Prostate gland (tissue), 2 donors: Measurements from ENCODE around the gene DNAH14.

ENCODE experiments used
- POLR2A ChIP-seq: fragments of 450-650 bp; IDR thresholded peaks from one replicate; pipeline ENCODE4 v1.6.1; 2016; ENCODE audit warnings: antibody characterized with exemption, mild to moderate bottlenecking
- TF ChIP-seq, protein P1 (sequence below), 4 experiments: fragments of 200-600 bp in 2 of 4; fragments of 450-650 bp in 2 of 4; sonication (generic) in 2 of 4; IDR thresholded peaks; 1 replicate in 3 of 4; 2 replicates in 1 of 4; pipeline ENCODE4 v1.5.1; 2016 to 2019; ENCODE audit warnings: antibody characterized with exemption in 4 of 4, mild to moderate bottlenecking in 2 of 4, moderate library complexity in 2 of 4

DNA sequence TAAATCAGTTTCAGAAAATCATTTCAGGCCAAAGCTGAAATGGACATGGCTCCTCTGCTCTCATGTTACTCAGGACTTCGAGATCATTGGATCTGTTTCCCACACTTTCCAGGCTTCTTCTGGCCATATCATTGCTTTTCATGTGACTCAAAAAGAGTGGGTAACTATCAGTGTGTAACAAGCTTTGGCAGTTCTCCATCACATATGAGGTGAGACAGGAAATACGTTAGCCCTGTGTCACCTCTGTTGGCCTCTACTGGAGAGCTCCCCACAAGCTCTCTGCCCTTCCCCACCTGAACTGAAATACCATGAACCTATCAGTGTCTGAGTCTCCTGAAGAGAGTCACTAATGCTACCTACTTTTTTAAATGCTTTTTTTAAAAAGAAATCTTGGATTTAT lies 370.1 kb downstream of the DNAH14 start:
- no peak for TF ChIP-seq POLR2A
- TF ChIP-seq, protein P1, sequence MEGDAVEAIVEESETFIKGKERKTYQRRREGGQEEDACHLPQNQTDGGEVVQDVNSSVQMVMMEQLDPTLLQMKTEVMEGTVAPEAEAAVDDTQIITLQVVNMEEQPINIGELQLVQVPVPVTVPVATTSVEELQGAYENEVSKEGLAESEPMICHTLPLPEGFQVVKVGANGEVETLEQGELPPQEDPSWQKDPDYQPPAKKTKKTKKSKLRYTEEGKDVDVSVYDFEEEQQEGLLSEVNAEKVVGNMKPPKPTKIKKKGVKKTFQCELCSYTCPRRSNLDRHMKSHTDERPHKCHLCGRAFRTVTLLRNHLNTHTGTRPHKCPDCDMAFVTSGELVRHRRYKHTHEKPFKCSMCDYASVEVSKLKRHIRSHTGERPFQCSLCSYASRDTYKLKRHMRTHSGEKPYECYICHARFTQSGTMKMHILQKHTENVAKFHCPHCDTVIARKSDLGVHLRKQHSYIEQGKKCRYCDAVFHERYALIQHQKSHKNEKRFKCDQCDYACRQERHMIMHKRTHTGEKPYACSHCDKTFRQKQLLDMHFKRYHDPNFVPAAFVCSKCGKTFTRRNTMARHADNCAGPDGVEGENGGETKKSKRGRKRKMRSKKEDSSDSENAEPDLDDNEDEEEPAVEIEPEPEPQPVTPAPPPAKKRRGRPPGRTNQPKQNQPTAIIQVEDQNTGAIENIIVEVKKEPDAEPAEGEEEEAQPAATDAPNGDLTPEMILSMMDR (IDR thresholded peaks at IDR 0.05): no peak
